ENCODE results near the gene GALNT18.

GALNT18 gene

DNA sequence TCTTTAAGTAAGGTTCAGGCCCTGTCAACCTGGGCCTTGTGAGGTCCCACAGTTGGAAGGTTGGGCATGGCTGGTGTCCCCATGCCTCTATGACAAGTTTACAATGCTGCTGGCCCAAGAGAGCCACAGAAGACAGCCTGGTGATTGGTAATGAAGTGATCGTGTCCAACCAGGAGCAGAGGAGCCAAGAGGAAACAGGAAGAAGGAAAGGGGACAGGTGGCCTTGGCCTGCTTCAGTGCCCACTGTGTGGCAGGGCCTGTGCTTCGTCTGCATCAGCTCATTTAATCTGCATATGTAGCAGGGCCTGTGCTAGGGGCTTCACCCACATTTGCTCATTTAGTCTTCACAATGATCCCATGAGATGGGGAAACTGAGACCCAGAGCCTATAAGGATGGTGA is 226.7 kb downstream of the GALNT18 start:
- no peak for DNase-seq (ENCODE audit: low read depth)
- no peak overlapping the region for H3K4me3 ChIP-seq (ENCODE audit: low read depth, low read length)
- no peak for TF ChIP-seq CTCF (IDR thresholded peaks at IDR 0.05; ENCODE audit: low read depth, low read length, missing control alignments)
- in situ Hi-C loops (cut with HindIII; ENCODE audit: low sequenced_read_pairs), result no loop called here

- in situ Hi-C loops (cut with HindIII; ENCODE audit: low sequenced_read_pairs), result no loop called here
Measured at GRCh38 chr11:11394241-11394640, 227.6 kb downstream of the GALNT18 start.

GRCh38 chr11:11391796-11392463 is 229.9 kb downstream of the GALNT18 start:
- no peak overlapping the region for H3K4me3 ChIP-seq (ENCODE audit: low read depth, low read length)
- in situ Hi-C loops (cut with HindIII; ENCODE audit: low sequenced_read_pairs), result no loop called here
- DNase-seq (ENCODE audit: low read depth), result peak; percentile 86
- no peak for TF ChIP-seq CTCF (IDR thresholded peaks at IDR 0.05; ENCODE audit: low read depth, low read length, missing control alignments)

More at GRCh38 chr11:11394241-11394640, 227.6 kb downstream of the GALNT18 start:
- TF ChIP-seq CTCF (IDR thresholded peaks at IDR 0.05; ENCODE audit: low read depth, low read length, missing control alignments), result no peak
- no peak for DNase-seq (ENCODE audit: low read depth)
- no peak overlapping the region for H3K4me3 ChIP-seq (ENCODE audit: low read depth, low read length)

- TF ChIP-seq CTCF (IDR thresholded peaks at IDR 0.05; ENCODE audit: low read depth, low read length, missing control alignments), result no peak
- in situ Hi-C loops (cut with HindIII; ENCODE audit: low sequenced_read_pairs), result no loop called here
- H3K4me3 ChIP-seq (ENCODE audit: low read depth, low read length), result no peak overlapping the region
- no peak for DNase-seq (ENCODE audit: low read depth)
Measured at GRCh38 chr11:11391169-11391568, 230.6 kb downstream of the GALNT18 start.

- in situ Hi-C loops (cut with HindIII; ENCODE audit: low sequenced_read_pairs), result no loop called here
- DNase-seq (ENCODE audit: low read depth), result no peak
- no peak for TF ChIP-seq CTCF (IDR thresholded peaks at IDR 0.05; ENCODE audit: low read depth, low read length, missing control alignments)
- no peak overlapping the region for H3K4me3 ChIP-seq (ENCODE audit: low read depth, low read length)
Measured at GRCh38 chr11:11390068-11390771, 231.6 kb downstream of the GALNT18 start.

- no peak for TF ChIP-seq CTCF (IDR thresholded peaks at IDR 0.05; ENCODE audit: low read depth, low read length, missing control alignments)
- in situ Hi-C loops (cut with HindIII; ENCODE audit: low sequenced_read_pairs), result no loop called here
- DNase-seq (ENCODE audit: low read depth), result no peak
- H3K4me3 ChIP-seq (ENCODE audit: low read depth, low read length), result no peak overlapping the region
Measured at GRCh38 chr11:11389238-11389637, 232.6 kb downstream of the GALNT18 start.

Measured in astrocyte of the cerebellum (primary cell).